GM12878 (cell line): Measurements from ENCODE around the gene LGALS9. TPM values are rescaled to one million over a fixed set of nuclear protein-coding genes. Genes with fewer than 3 reads are reported as not detected.

ENCODE experiments used
- ATAC-seq: fragments of 200-7000 bp; cut with Tn5 transposase; 3 replicates; pipeline ENCODE4 v1.9.1; 2020; ENCODE audit warnings: mild to moderate bottlenecking, moderate library complexity
- BruUV-seq: library from RNA; stranded (reverse); fragments of 400-500 nt; replicated peaks from 2 replicates; lab custom pipeline; 2021; lab: Mats Ljungman, UMichigan
- CTCF ChIA-PET: fragments of 300-600 bp; sonication (Branson Sonifier 250); formaldehyde crosslinking; extraction: SDS; loops from one replicate; lab custom pipeline; 2021; ENCODE audit warnings: inconsistent platforms; lab: Yijun Ruan, JAX
- POLR2A ChIA-PET: fragments of 350-600 bp; formaldehyde crosslinking; extraction: SDS; loops from one replicate; lab custom pipeline; 2021; ENCODE audit warnings: inconsistent platforms; lab: Charles Lee
- RAD21 ChIA-PET: fragments of 300-600 bp; sonication (Branson Sonifier 250); formaldehyde crosslinking; loops from one replicate; lab custom pipeline; 2023; ENCODE audit warnings: antibody characterized with exemption; ENCODE audit not compliant: unreplicated experiment; lab: Charles Lee
- SMC1A ChIA-PET: fragments of 300-600 bp; sonication (Branson Sonifier 250); formaldehyde crosslinking; loops from one replicate; lab custom pipeline; 2023; ENCODE audit not compliant: unreplicated experiment, uncharacterized antibody; lab: Charles Lee
- DNase-seq: peaks from one replicate; pipeline ENCODE4 v3.0.0-alpha.2; 2011; ENCODE audit warnings: low read depth, low spot score
- FAIRE-seq: peaks from 3 replicates; lab custom pipeline; 2011; peaks lifted over from hg19 to GRCh38; lab: Jason Lieb, UNC
- H2AFZ ChIP-seq: 2 replicates; pipeline ENCODE4 v1.6.0; 2011; ENCODE audit warnings: low read depth, low read length, control low read depth; ENCODE audit not compliant: control insufficient read depth
- H3K27ac ChIP-seq: 2 replicates; pipeline ENCODE4 v1.5.1; 2011; ENCODE audit warnings: control low read depth; ENCODE audit not compliant: control insufficient read depth, insufficient read depth
- H3K27me3 ChIP-seq, 2 experiments: replicated peaks in 1 of 2; 2 replicates each; pipeline versions ENCODE4 v1.6.0 to v1.6.1; 2011; ENCODE audit warnings: low read length in 1 of 2; ENCODE audit not compliant: control insufficient read depth in 2 of 2, insufficient read depth in 2 of 2
- H3K36me3 ChIP-seq, 2 experiments: 2 replicates each; pipeline ENCODE4 v1.5.1; 2011; ENCODE audit warnings: low read length in 1 of 2; ENCODE audit not compliant: control insufficient read depth in 2 of 2, insufficient read depth in 2 of 2
- H3K4me1 ChIP-seq: 2 replicates; pipeline ENCODE4 v1.6.1; 2011; ENCODE audit warnings: mild to moderate bottlenecking, low read length, moderate library complexity, mixed read lengths; ENCODE audit not compliant: control insufficient read depth, insufficient read depth
- H3K4me2 ChIP-seq: 2 replicates; pipeline ENCODE4 v1.6.0; 2011; ENCODE audit warnings: control low read depth; ENCODE audit not compliant: control insufficient read depth, insufficient read depth
- H3K4me3 ChIP-seq: fragments of 200-600 bp; sonication (generic); 2 replicates; pipeline ENCODE4 v1.5.1; 2016
- H3K79me2 ChIP-seq: 2 replicates; pipeline ENCODE4 v1.6.0; 2011; ENCODE audit warnings: low read length; ENCODE audit not compliant: control insufficient read depth, insufficient read depth
- H3K9ac ChIP-seq: 2 replicates; pipeline ENCODE4 v1.8.0; 2011; ENCODE audit warnings: low read length, control low read depth, mixed read lengths; ENCODE audit not compliant: control insufficient read depth, insufficient read depth
- H3K9me3 ChIP-seq: replicated peaks from 3 replicates; pipeline ENCODE4 v1.5.1; 2011; ENCODE audit warnings: mild to moderate bottlenecking, low read length; ENCODE audit not compliant: control insufficient read depth, insufficient read depth
- H4K20me1 ChIP-seq: 2 replicates; pipeline ENCODE4 v1.6.0; 2011; ENCODE audit not compliant: control insufficient read depth, insufficient read depth
- E4F1 ChIP-seq: fragments of 450-650 bp; IDR thresholded peaks from 2 replicates; pipeline ENCODE4 v1.6.1; 2018; ENCODE audit warnings: borderline replicate concordance, mild to moderate bottlenecking; ENCODE audit not compliant: partially characterized antibody
- EZH2 ChIP-seq: IDR thresholded peaks from 2 replicates; pipeline ENCODE4 v1.6.1; 2012; ENCODE audit warnings: low read depth, mild to moderate bottlenecking, control low read depth, inconsistent platforms, low read length, borderline replicate concordance; ENCODE audit not compliant: control insufficient read depth
- RAD21 ChIP-seq: IDR thresholded peaks from 2 replicates; pipeline ENCODE4 v1.6.1; 2011; ENCODE audit warnings: mild to moderate bottlenecking, low read depth, low read length, moderate library complexity; ENCODE audit not compliant: insufficient read depth
- SIX5 ChIP-seq: IDR thresholded peaks from 2 replicates; pipeline ENCODE4 v1.6.1; 2011; ENCODE audit warnings: mild to moderate bottlenecking, low read depth, low read length, moderate library complexity; ENCODE audit not compliant: severe bottlenecking
- WGBS: methylation state at CpG from one replicate; pipeline ENCODE4 v1.1.6; 2016; ENCODE audit warnings: low lambda C conversion rate; ENCODE audit not compliant: insufficient replicate concordance, insufficient coverage; ENCODE audit errors: missing lambda C conversion rate; 5-methylcytosine and 5-hydroxymethylcytosine counted together
- in situ Hi-C: fragments of 300-500 bp; cut with MboI; formaldehyde crosslinking; loops from 9 replicates; pipeline ENCODE4 v1.14.3; 2018; ENCODE audit warnings: mixed read lengths
- intact Hi-C: fragments of 100-400 bp; cut with micrococcal nuclease; formaldehyde crosslinking; loops from one replicate; pipeline ENCODE4 v1.14.2; 2022; ENCODE audit not compliant: unreplicated experiment
- polyA plus RNA-seq, 11 experiments: library from polyadenylated mRNA; depleted of rRNA in 4 of 11; unstranded in 6 of 11; stranded (reverse) in 5 of 11; fragments of >200 nt; fragmentation: Nextera tagmentation in 4 of 11; fragmentation: Illumina TruSeq in 1 of 11; extraction: Ambion mirVana in 4 of 11; extraction: Trizol in 1 of 11; gene quantifications; 1 replicate in 1 of 11; 2 replicates in 10 of 11; pipeline versions ENCODE4 v1.2.1 to v1.2.3, GENCODE V29; 2011 to 2016; ENCODE audit warnings: inconsistent platforms in 2 of 11, missing spikeins in 2 of 11, low read depth in 1 of 11
- total RNA-seq, 4 experiments: library from RNA; depleted of rRNA in 3 of 4; stranded (reverse); fragments of >200 nt in 3 of 4; fragmentation: Illumina TruSeq in 1 of 4; extraction: Trizol in 1 of 4; gene quantifications; 2 replicates each; pipeline versions ENCODE4 v1.2.1 to v1.2.3, GENCODE V29; 2013 to 2021

The LGALS9 gene
- total and polyA plus RNA-seq, 10 of the 15 experiments (the other 5 are each of a cell fraction or from before 2014, with no cell fraction given): 22.5 to 294 (median 155) TPM

GRCh38 chr17:27603880-27604794, 26.9 kb upstream of the LGALS9 start:
- FAIRE-seq (no peak), ATAC-seq (no peak)
- CTCF ChIA-PET: interaction anchor here (1.0 to 9.1 kb wide), 16 partner anchors 10 to 365 kb away, joined by 3 to 134 read pairs (median 11); partner anchors contain the start of genes KSR1 and LGALS9

More at GRCh38 chr17:27603880-27604794, 26.9 kb upstream of the LGALS9 start:
- ChIA-PET SMC1A (interaction anchor here (2.5 kb wide), 1 partner anchor 28 kb away, joined by 10 read pairs; no protein-coding TSS in a partner anchor), POLR2A (no interaction called here), RAD21 (interaction anchor here (0.8 to 1.4 kb wide), 4 partner anchors 17 to 149 kb away, joined by 3 to 6 read pairs (median 3); no protein-coding TSS in a partner anchor)
- Histone ChIP-seq H2AFZ (no peak overlapping the region), H3K27ac (no peak overlapping the region), H3K4me3 (no peak overlapping the region), H3K9me3 (no peaks in the 10 kb centered on the region), H3K4me2 (no peak overlapping the region), H3K79me2 (no peaks in the 10 kb centered on the region), H3K9ac (no peak overlapping the region), H3K36me3 (peaks cover 15 to 34% of the 10 kb centered on the region in 2 experiments; a peak in 3 of 4 replicates), H3K4me1 (peaks cover 5% of the 10 kb centered on the region; the same call in 1 of the 2 replicates), H4K20me1 (no peaks in the 10 kb centered on the region), H3K27me3 (no peaks in the 10 kb centered on the region)
- TF ChIP-seq EZH2 (no peak), RAD21 (no peak), E4F1 (no peak), SIX5 (no peak)
- in situ Hi-C loops: loop anchor here (10.0 kb wide), 2 partner anchors 51 to 59 kb away; no protein-coding TSS in a partner anchor
- no peak for DNase-seq
- intact Hi-C loops: loop anchor here (2.0 to 5.0 kb wide), 2 partner anchors 47 to 307 kb away; no protein-coding TSS in a partner anchor
- 95% methylated on average over 22 of the region's 22 CpGs for WGBS
- no TSS peak for BruUV-seq
